Colonic mucosa (tissue), 4 donors: ENCODE data around the gene TMEM212. TPM values are rescaled to one million over a fixed set of nuclear protein-coding genes. Genes with fewer than 3 reads are reported as not detected.

Experiments used
- DNase-seq: peaks from one replicate; pipeline ENCODE4 v3.0.0-alpha.2; 2020
- H3K27ac ChIP-seq: fragments of 200-600 bp; one replicate; pipeline ENCODE4 v1.8.0; 2021
- H3K27me3 ChIP-seq: fragments of 200-600 bp; one replicate; pipeline ENCODE4 v1.8.0; 2021
- H3K36me3 ChIP-seq: fragments of 200-600 bp; one replicate; pipeline ENCODE4 v1.8.0; 2021
- H3K4me1 ChIP-seq: fragments of 200-600 bp; one replicate; pipeline ENCODE4 v1.8.0; 2021; ENCODE audit warnings: mild to moderate bottlenecking
- H3K4me3 ChIP-seq: fragments of 200-600 bp; one replicate; pipeline ENCODE4 v1.8.0; 2021
- H3K9ac ChIP-seq, 2 donors: one replicate each; pipeline ENCODE4 v1.7.0; 2013; ENCODE audit warnings: control low read depth in 2 of 2, low read depth in 2 of 2, low read length in 2 of 2
- H3K9me3 ChIP-seq: fragments of 200-600 bp; one replicate; pipeline ENCODE4 v1.8.0; 2021
- intact Hi-C: fragments of 100-400 bp; cut with DNase I; formaldehyde crosslinking; loops from one replicate; pipeline ENCODE4 v1.14.1; 2022
- total RNA-seq, 2 donors: library from RNA; stranded (reverse); fragmentation: NEBNext Ultra II Directional in 1 of 2; extraction: Animal tissue kit (Norgen Biotek cat#: 25700) in 1 of 2; gene quantifications; one replicate each; pipeline ENCODE4 v1.2.1, GENCODE V29; 2021
- TF ChIP-seq, protein P1 (sequence below): fragments of 200-600 bp; IDR thresholded peaks from one replicate; pipeline ENCODE4 v1.8.0; 2022; ENCODE audit warnings: antibody characterized with exemption, mild to moderate bottlenecking
- donor health status: healthy.
- donor health status: DM: no; HTN: no; CAD: no.
- donor health status: DM: no; HTN: no; CAD: no.

Gene TMEM212
- total RNA-seq, 2 donors from 2014 or later, result not detected

DNA sequence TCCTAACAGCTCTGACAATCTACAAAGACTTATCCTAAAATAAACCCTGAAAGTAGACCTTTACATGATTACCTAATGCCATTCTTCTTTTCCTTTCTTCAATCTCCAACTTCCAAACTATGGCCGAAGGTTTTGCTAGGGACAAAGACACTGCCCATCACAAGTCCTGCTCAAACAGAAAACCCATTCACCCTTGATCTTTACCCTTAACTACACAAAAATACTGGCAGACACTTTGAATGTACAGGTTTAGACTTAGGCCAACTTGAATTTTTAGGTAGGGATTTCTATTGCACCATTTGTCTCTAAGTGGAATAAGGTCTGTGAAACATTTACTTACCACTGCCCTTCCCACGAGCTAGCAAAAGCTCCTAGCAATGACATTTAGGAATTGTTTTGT lies 64.6 kb downstream of the TMEM212 start:
- intact Hi-C loops, result no loop called here
- Histone ChIP-seq H3K27me3 (no peaks in the 10 kb centered on the region), H3K27ac (no peak overlapping the region), H3K4me1 (no peaks in the 10 kb centered on the region), H3K9ac (no peak overlapping the region), H3K36me3 (no peaks in the 10 kb centered on the region), H3K4me3 (no peak overlapping the region), H3K9me3 (no peaks in the 10 kb centered on the region)
- no peak for DNase-seq
- TF ChIP-seq, protein P1, sequence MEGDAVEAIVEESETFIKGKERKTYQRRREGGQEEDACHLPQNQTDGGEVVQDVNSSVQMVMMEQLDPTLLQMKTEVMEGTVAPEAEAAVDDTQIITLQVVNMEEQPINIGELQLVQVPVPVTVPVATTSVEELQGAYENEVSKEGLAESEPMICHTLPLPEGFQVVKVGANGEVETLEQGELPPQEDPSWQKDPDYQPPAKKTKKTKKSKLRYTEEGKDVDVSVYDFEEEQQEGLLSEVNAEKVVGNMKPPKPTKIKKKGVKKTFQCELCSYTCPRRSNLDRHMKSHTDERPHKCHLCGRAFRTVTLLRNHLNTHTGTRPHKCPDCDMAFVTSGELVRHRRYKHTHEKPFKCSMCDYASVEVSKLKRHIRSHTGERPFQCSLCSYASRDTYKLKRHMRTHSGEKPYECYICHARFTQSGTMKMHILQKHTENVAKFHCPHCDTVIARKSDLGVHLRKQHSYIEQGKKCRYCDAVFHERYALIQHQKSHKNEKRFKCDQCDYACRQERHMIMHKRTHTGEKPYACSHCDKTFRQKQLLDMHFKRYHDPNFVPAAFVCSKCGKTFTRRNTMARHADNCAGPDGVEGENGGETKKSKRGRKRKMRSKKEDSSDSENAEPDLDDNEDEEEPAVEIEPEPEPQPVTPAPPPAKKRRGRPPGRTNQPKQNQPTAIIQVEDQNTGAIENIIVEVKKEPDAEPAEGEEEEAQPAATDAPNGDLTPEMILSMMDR, result no peak

DNA sequence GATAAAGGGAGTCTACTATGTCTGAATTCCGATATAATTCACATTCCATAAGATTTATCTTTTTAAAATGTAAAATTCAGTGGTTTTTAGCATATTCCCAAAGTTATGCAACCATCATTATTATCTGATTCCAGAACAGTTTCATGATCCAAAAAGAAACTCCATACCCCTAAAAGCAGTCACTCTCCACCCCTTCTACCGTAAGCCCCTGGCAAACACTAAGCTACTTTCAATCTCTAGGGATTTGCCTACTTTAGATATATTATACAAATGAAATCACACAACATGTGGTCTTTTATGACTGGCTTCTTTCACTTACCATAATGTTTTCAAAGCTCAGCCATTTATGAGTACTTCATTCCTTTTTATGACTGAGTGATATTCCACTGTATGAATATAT lies 65.6 kb downstream of the TMEM212 start:
- no peak overlapping the region for H3K9ac ChIP-seq
- no peaks in the 10 kb centered on the region for H3K4me1 ChIP-seq
- intact Hi-C loops, result no loop called here
- TF ChIP-seq, protein P1, result no peak
- no peaks in the 10 kb centered on the region for H3K36me3 ChIP-seq
- H3K27me3 ChIP-seq, result no peaks in the 10 kb centered on the region
- no peak overlapping the region for H3K27ac ChIP-seq
- H3K9me3 ChIP-seq, result no peaks in the 10 kb centered on the region
- DNase-seq, result no peak
- no peak overlapping the region for H3K4me3 ChIP-seq

Other genes starting within 250 kb of the TMEM212 start
- 10 to 100 TPM; 49.6 to 81.3 TPM for gene PLD1, start 32.9 kb upstream of the TMEM212 start, total RNA-seq
- gene FNDC3B, start 196.2 kb downstream of the TMEM212 start, total RNA-seq, result 100 to 1,000 TPM in 1 of 2 donors, 10 to 100 TPM in 1; 66.7 to 142 TPM